ENCODE measurements around the gene TSKS.
A peak's percentile ranks its signal among the peaks of the same experiment; 100 is the strongest.

Gene TSKS, protein sequence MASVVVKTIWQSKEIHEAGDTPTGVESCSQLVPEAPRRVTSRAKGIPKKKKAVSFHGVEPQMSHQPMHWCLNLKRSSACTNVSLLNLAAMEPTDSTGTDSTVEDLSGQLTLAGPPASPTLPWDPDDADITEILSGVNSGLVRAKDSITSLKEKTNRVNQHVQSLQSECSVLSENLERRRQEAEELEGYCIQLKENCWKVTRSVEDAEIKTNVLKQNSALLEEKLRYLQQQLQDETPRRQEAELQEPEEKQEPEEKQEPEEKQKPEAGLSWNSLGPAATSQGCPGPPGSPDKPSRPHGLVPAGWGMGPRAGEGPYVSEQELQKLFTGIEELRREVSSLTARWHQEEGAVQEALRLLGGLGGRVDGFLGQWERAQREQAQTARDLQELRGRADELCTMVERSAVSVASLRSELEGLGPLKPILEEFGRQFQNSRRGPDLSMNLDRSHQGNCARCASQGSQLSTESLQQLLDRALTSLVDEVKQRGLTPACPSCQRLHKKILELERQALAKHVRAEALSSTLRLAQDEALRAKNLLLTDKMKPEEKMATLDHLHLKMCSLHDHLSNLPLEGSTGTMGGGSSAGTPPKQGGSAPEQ

DNA sequence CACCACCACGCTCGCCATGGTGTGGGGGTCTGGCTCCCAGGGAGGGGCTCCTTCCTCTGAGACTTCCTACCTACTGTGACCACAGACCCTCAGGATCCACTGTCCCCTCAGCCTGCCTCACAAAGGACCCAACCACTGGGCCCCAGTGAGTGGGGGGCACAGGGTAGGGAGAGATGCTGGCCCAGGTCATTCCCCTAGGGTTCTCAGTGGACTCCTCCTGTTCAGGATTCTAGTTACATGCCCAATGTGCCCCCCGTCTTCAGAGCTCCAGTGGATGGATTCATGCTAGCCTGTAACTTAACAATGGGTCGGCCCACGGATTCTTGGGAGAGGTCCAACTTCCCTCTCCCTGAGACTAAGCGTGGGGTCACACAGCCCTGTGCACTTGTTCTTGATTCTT, at the start of gene TSKS:
Gene TSKS, minus strand, starts transcription at position 77 of the 400 bp plus-strand sequence. Its CDS starts 59 bp downstream, at position 18.
- H3K27ac ChIP-seq: no peak within 1 kb of the TSS
- no peak for TF ChIP-seq ZFX (IDR thresholded peaks at IDR 0.05)
- no peak for TF ChIP-seq CTCF (conservative IDR thresholded peaks at IDR 0.05)

DNA sequence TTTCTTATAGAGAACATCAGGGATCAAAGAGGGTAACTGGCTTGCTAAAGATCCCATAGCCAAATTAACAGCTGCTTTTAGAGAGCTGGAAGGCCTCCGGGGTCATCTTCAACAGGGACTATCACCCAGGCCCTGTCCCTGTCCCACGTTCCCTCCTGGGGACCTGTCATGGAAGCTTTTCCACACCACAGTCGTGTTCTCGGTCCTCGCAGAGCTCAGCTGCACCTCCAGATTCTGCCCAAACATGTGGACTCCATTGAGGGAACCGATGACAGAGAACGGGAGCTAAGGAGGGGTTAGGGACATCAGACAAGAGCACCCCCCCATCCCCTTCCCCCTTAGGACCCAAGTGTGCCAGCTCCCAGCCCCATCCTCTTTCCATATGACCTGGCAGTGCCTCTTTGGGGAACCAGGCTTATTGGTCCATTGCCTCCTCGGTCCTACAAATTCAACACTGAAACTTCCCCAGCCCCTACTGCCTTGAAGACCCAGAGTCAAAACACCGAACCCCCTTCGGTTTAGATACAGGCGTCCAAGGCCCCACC, 49.4 kb upstream of the TSKS start:
- peak overlapping the region; percentile 7; the same call in 1 of the 2 replicates for H3K27ac ChIP-seq
- TF ChIP-seq ZFX (IDR thresholded peaks at IDR 0.05): no peak
- TF ChIP-seq CTCF (conservative IDR thresholded peaks at IDR 0.05): no peak

GRCh38 chr19:49811328-49811727, 48.2 kb upstream of the TSKS start:
- TF ChIP-seq CTCF (conservative IDR thresholded peaks at IDR 0.05): no peak
- TF ChIP-seq ZFX (IDR thresholded peaks at IDR 0.05): no peak
- no peak overlapping the region for H3K27ac ChIP-seq

DNA sequence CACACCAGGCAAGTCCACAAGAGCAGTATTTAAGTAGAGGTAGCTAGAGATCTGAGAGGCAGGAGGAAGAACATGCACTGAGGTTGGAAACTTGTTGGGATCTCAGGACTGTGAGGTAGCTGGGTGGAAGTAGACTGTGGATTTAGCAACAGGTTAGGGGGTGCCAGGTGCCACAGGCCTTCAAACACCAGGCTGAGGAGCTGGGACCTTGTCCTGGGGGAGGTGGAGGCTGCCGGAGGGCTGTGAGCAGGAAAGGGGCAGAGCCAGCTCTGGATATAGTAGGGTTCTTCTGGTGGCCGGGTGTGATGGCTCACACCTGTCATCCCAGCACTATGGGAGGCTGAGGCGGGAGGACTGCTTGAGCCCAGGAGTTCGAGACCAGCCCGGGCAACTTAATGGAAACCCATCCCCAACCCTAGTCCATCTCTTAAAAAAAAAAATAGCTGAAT, 46.9 kb upstream of the TSKS start:
- TF ChIP-seq CTCF (conservative IDR thresholded peaks at IDR 0.05) (no peak), ZFX (IDR thresholded peaks at IDR 0.05) (no peak)
- no peak overlapping the region for H3K27ac ChIP-seq

GRCh38 chr19:49809160-49809940, 46.2 kb upstream of the TSKS start:
- no peak overlapping the region for H3K27ac ChIP-seq

DNA sequence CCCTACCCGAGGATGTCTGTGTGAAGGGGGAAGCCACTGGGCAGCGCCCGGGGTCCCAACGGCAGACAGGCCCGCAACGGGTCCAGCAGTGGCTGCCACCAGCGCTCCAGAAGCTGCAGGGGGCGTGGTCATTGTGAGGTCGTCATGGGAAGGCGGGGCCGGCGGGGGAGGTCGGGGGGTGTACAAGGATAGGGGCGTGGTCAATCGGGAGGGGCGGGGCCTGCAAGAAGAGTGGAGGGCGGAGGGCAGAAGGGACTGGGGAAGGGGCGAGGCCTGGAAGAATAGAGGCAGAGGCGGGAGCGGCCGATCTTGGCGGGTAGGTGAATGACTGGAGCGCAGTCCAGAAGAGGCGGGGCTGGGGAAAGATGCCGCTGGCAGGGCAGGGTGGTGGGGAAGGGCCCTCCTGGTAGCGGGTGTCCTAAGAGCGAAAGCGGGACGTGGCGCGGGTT, 45.6 kb upstream of the TSKS start:
- no peak for TF ChIP-seq CTCF (conservative IDR thresholded peaks at IDR 0.05)
- TF ChIP-seq ZFX (IDR thresholded peaks at IDR 0.05): no peak
- H3K27ac ChIP-seq: no peak overlapping the region

More at GRCh38 chr19:49809160-49809940, 46.2 kb upstream of the TSKS start:
- TF ChIP-seq CTCF (conservative IDR thresholded peaks at IDR 0.05): no peak
- no peak for TF ChIP-seq ZFX (IDR thresholded peaks at IDR 0.05)
